Fibroblast of lung (primary cell): ENCODE measurements around the gene ANAPC2. TPM values are rescaled to one million over a fixed set of nuclear protein-coding genes. Genes with fewer than 3 reads are reported as not detected.
A peak's percentile ranks its signal among the peaks of the same experiment; 100 is the strongest.

Experiments used
- DNase-seq, 2 donors: peaks; one replicate each; pipeline versions ENCODE4 v3.0.0 to v3.0.0-alpha.2; 2010; ENCODE audit warnings: low read depth in 2 of 2
- H2AFZ ChIP-seq: 2 replicates; pipeline ENCODE4 v1.5.1; 2012; ENCODE audit warnings: low read length, control low read depth, inconsistent platforms
- H3K27ac ChIP-seq: 2 replicates; pipeline ENCODE4 v1.5.1; 2011; ENCODE audit warnings: low read length, control low read depth; ENCODE audit not compliant: insufficient read depth
- H3K27me3 ChIP-seq: 2 replicates; pipeline ENCODE4 v1.5.1; 2011; ENCODE audit warnings: mild to moderate bottlenecking, low read length; ENCODE audit not compliant: control insufficient read depth, insufficient read depth
- H3K36me3 ChIP-seq: 2 replicates; pipeline ENCODE4 v1.5.1; 2011; ENCODE audit warnings: low read length; ENCODE audit not compliant: control insufficient read depth, insufficient read depth
- H3K4me1 ChIP-seq: 2 replicates; pipeline ENCODE4 v1.5.1; 2011; ENCODE audit warnings: low read length; ENCODE audit not compliant: control insufficient read depth, insufficient read depth; ENCODE audit errors: extremely low read depth
- H3K4me2 ChIP-seq: 2 replicates; pipeline ENCODE4 v1.5.1; 2011; ENCODE audit warnings: low read length, control low read depth; ENCODE audit not compliant: insufficient read depth; ENCODE audit errors: extremely low read depth
- H3K4me3 ChIP-seq, 4 experiments: fragments of 200-600 bp in 1 of 4; sonication (generic) in 1 of 4; replicated peaks in 1 of 4; 2 replicates each; pipeline ENCODE4 v1.5.1; 2011 to 2016; ENCODE audit warnings: low read length in 4 of 4, low read depth in 3 of 4, mild to moderate bottlenecking in 3 of 4, control low read depth in 2 of 4, inconsistent platforms in 1 of 4, mixed read lengths in 1 of 4; ENCODE audit not compliant: insufficient read depth in 1 of 4; ENCODE audit errors: control extremely low read depth in 1 of 4
- H3K79me2 ChIP-seq: 2 replicates; pipeline ENCODE4 v1.5.1; 2012; ENCODE audit warnings: mild to moderate bottlenecking, low read length, inconsistent platforms; ENCODE audit not compliant: control insufficient read depth, insufficient read depth
- H3K9ac ChIP-seq: 2 replicates; pipeline ENCODE4 v1.5.1; 2011; ENCODE audit warnings: mild to moderate bottlenecking, low read length, control low read depth; ENCODE audit not compliant: insufficient read depth
- H3K9me3 ChIP-seq: 2 replicates; pipeline ENCODE4 v1.5.1; 2012; ENCODE audit warnings: low read depth, low read length; ENCODE audit not compliant: control insufficient read depth, insufficient read depth
- H4K20me1 ChIP-seq: 2 replicates; pipeline ENCODE4 v1.5.1; 2011; ENCODE audit warnings: low read length; ENCODE audit not compliant: control insufficient read depth, insufficient read depth; ENCODE audit errors: extremely low read depth
- EZH2 ChIP-seq: IDR thresholded peaks from 2 replicates; pipeline ENCODE4 v1.5.1; 2012; ENCODE audit warnings: low read length, control low read depth, mild to moderate bottlenecking; ENCODE audit errors: missing control alignments
- polyA plus RNA-seq, 2 donors: library from polyadenylated mRNA; depleted of rRNA in 1 of 2; stranded (reverse) in 1 of 2; unstranded in 1 of 2; fragments of >200 nt; gene quantifications; 2 replicates each; pipeline ENCODE4 v1.2.1, GENCODE V29; 2011 to 2012; ENCODE audit warnings: missing spikeins in 1 of 2
- total RNA-seq: library from RNA; depleted of rRNA; stranded (reverse); fragments of >200 nt; gene quantifications from 2 replicates; pipeline ENCODE4 v1.2.1, GENCODE V29; 2014
- TF ChIP-seq, protein P1 (sequence below), 2 donors: IDR thresholded peaks in 1 of 2; conservative IDR thresholded peaks in 1 of 2; 1 replicate in 1 of 2; 2 replicates in 1 of 2; pipeline ENCODE4 v1.5.1; 2011 to 2012; ENCODE audit warnings: low read length in 2 of 2, control low read depth in 1 of 2, inconsistent platforms in 1 of 2, low read depth in 1 of 2, mild to moderate bottlenecking in 1 of 2

The ANAPC2 gene
- total and polyA plus RNA-seq, 2 donors (not counting 1 experiment from before 2014, with no cell fraction given), result 9.1 to 18.0 TPM

GRCh38 chr9:137199411-137200121 lies 11.2 kb upstream of the ANAPC2 start:
- no peak overlapping the region for H3K27ac ChIP-seq
- H3K4me2 ChIP-seq, result peak overlapping the region; percentile 78
- H3K79me2 ChIP-seq, result peaks cover 21% of the 10 kb centered on the region
- H3K4me1 ChIP-seq, result peaks cover 14% of the 10 kb centered on the region
- no peaks in the 10 kb centered on the region for H3K27me3 ChIP-seq
- H3K9me3 ChIP-seq, result no peaks in the 10 kb centered on the region
- DNase-seq, result peak in 1 of 2 donors; percentile 30
- H3K9ac ChIP-seq, result no peak overlapping the region
- TF ChIP-seq, protein P1, sequence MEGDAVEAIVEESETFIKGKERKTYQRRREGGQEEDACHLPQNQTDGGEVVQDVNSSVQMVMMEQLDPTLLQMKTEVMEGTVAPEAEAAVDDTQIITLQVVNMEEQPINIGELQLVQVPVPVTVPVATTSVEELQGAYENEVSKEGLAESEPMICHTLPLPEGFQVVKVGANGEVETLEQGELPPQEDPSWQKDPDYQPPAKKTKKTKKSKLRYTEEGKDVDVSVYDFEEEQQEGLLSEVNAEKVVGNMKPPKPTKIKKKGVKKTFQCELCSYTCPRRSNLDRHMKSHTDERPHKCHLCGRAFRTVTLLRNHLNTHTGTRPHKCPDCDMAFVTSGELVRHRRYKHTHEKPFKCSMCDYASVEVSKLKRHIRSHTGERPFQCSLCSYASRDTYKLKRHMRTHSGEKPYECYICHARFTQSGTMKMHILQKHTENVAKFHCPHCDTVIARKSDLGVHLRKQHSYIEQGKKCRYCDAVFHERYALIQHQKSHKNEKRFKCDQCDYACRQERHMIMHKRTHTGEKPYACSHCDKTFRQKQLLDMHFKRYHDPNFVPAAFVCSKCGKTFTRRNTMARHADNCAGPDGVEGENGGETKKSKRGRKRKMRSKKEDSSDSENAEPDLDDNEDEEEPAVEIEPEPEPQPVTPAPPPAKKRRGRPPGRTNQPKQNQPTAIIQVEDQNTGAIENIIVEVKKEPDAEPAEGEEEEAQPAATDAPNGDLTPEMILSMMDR (conservative IDR thresholded peaks at IDR 0.05 in 1 of 2, IDR thresholded peaks at IDR 0.05 in 1 of 2; ENCODE audit: low read depth in 1 of 2, low read length in 2 of 2), result no peak
- TF ChIP-seq EZH2, result no peak
- no peaks in the 10 kb centered on the region for H4K20me1 ChIP-seq
- peak overlapping the region; percentile 27 to 54 (median 34) for H3K4me3 ChIP-seq
- no peak overlapping the region for H2AFZ ChIP-seq
- no peaks in the 10 kb centered on the region for H3K36me3 ChIP-seq

DNA sequence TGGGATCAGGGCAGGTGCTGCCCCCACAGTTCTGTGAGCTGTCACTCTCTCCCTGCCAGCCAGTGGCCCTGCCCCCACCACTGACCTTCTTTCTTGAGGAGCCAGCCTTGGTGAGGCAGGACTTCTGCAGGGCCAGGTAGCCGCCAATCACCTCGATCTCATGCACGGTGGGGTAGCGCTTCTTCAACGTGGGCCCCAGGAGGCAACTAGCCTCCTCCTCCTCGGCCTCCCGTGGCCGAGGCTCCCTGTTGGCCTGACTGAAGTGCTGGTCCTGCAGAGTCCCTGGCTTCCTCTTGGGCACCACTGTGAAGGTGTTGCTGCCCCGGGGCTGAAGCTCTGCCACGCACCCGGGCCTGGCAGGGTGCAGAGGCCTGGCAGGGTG lies 10.5 kb upstream of the ANAPC2 start:
- Histone ChIP-seq H3K4me3 (peak overlapping the region in 1 of 4 experiments; percentile 54), H3K9ac (no peak overlapping the region)

More for the DNA sequence above, 10.5 kb upstream of the ANAPC2 start:
- TF ChIP-seq EZH2, result no peak
- TF ChIP-seq, protein P1 (conservative IDR thresholded peaks at IDR 0.05 in 1 of 2, IDR thresholded peaks at IDR 0.05 in 1 of 2; ENCODE audit: low read depth in 1 of 2, low read length in 2 of 2), result no peak
- no peaks in the 10 kb centered on the region for H3K9me3 ChIP-seq
- H3K4me2 ChIP-seq, result peak overlapping the region; percentile 78
- H3K27me3 ChIP-seq, result no peaks in the 10 kb centered on the region
- H3K36me3 ChIP-seq, result no peaks in the 10 kb centered on the region
- DNase-seq, result no peak
- no peak overlapping the region for H3K27ac ChIP-seq
- H3K4me1 ChIP-seq, result peaks cover 8% of the 10 kb centered on the region
- H2AFZ ChIP-seq, result no peak overlapping the region
- H4K20me1 ChIP-seq, result no peaks in the 10 kb centered on the region
- H3K79me2 ChIP-seq, result peaks cover 14% of the 10 kb centered on the region
